SU-DHL-6 (cell line): ENCODE measurements around the gene TAX1BP3.

Experiments
- H2AFZ ChIP-seq: fragments of 200-600 bp; sonication (generic); 2 replicates; pipeline ENCODE4 v1.6.1; 2014; ENCODE audit warnings: low read depth, mild to moderate bottlenecking, moderate library complexity, mixed read lengths, antibody characterized with exemption, low read length; ENCODE audit not compliant: severe bottlenecking
- H3F3A ChIP-seq: fragments of 200-600 bp; shearing (Covaris generic); 2 replicates; pipeline ENCODE4 v1.6.0; 2016; ENCODE audit warnings: antibody characterized with exemption, mild to moderate bottlenecking; ENCODE audit not compliant: insufficient read depth
- H3K27ac ChIP-seq: fragments of 200-600 bp; sonication (generic); 2 replicates; pipeline ENCODE4 v1.5.1; 2016; ENCODE audit warnings: low read depth, mild to moderate bottlenecking, low read length, moderate library complexity, mixed read lengths
- H3K27me3 ChIP-seq: fragments of 200-600 bp; sonication (generic), shearing (Covaris generic); 2 replicates; pipeline ENCODE4 v1.6.0; 2014; ENCODE audit warnings: mild to moderate bottlenecking, low read length
- H3K36me3 ChIP-seq: fragments of 200-600 bp; sonication (generic); 2 replicates; pipeline ENCODE4 v1.6.1; 2014; ENCODE audit warnings: mild to moderate bottlenecking, low read length, mixed read lengths
- H3K4me2 ChIP-seq: fragments of 300-600, 200-600 bp; shearing (Covaris generic), sonication (generic); 2 replicates; pipeline ENCODE4 v1.6.0; 2014; ENCODE audit warnings: low read length, low read depth, mild to moderate bottlenecking; ENCODE audit not compliant: poor library complexity, severe bottlenecking
- H3K4me3 ChIP-seq: fragments of 200-600 bp; sonication (generic); 2 replicates; pipeline ENCODE4 v1.5.1; 2014; ENCODE audit warnings: antibody characterized with exemption, low read length, mild to moderate bottlenecking, mixed read lengths; ENCODE audit not compliant: insufficient read depth, poor library complexity, severe bottlenecking
- H3K79me2 ChIP-seq: fragments of 200-600 bp; sonication (generic); 2 replicates; pipeline ENCODE4 v1.6.1; 2014; ENCODE audit warnings: mild to moderate bottlenecking, low read length, moderate library complexity; ENCODE audit not compliant: insufficient read depth
- H3K9ac ChIP-seq: fragments of 200-600 bp; sonication (generic); 2 replicates; pipeline ENCODE4 v1.7.0; 2014; ENCODE audit warnings: mild to moderate bottlenecking, low read length
- H3K9me2 ChIP-seq: fragments of 200-600 bp; sonication (generic); replicated peaks from 2 replicates; pipeline ENCODE4 v1.6.1; 2014; ENCODE audit warnings: low read length; ENCODE audit not compliant: insufficient read depth
- H3K9me3 ChIP-seq: fragments of 200-600 bp; sonication (generic); 2 replicates; pipeline ENCODE4 v1.6.1; 2014; ENCODE audit warnings: low read length, mixed read lengths; ENCODE audit not compliant: insufficient read depth
- H4K20me1 ChIP-seq: fragments of 200-600 bp; sonication (generic); 2 replicates; pipeline ENCODE4 v1.6.1; 2014; ENCODE audit warnings: low read depth, mild to moderate bottlenecking, antibody characterized with exemption, low read length, moderate library complexity, mixed read lengths
- CTCF ChIP-seq: fragments of 200-600 bp; sonication (generic); IDR thresholded peaks from one replicate; pipeline ENCODE4 v1.5.1; 2017; ENCODE audit warnings: antibody characterized with exemption, mild to moderate bottlenecking, low read length, moderate library complexity; ENCODE audit not compliant: insufficient read depth, poor library complexity, severe bottlenecking
- EZH2phosphoT487 ChIP-seq: fragments of 200-600 bp; sonication (generic), shearing (Covaris generic); conservative IDR thresholded peaks from 2 replicates; pipeline ENCODE4 v1.6.1; 2018; ENCODE audit warnings: mild to moderate bottlenecking, antibody characterized with exemption, low read length, moderate library complexity, mixed read lengths

The TAX1BP3 gene

GRCh38 chr17:3699951-3700350 is 31.6 kb upstream of the TAX1BP3 start:
- no peak overlapping the region for H3K4me3 ChIP-seq

GRCh38 chr17:3698139-3698538 is 29.8 kb upstream of the TAX1BP3 start:
- Histone ChIP-seq H3K9me3 (no peaks in the 10 kb centered on the region), H3F3A (peaks cover 8% of the 10 kb centered on the region; the same call in 1 of the 2 replicates), H3K27ac (no peak overlapping the region), H3K9ac (no peak overlapping the region), H2AFZ (no peak overlapping the region), H4K20me1 (no peaks in the 10 kb centered on the region), H3K9me2 (no peaks in the 10 kb centered on the region), H3K36me3 (no peaks in the 10 kb centered on the region), H3K79me2 (peaks cover 22% of the 10 kb centered on the region), H3K4me3 (no peak overlapping the region), H3K27me3 (no peaks in the 10 kb centered on the region), H3K4me2 (no peak overlapping the region)
- no peak for TF ChIP-seq CTCF
- TF ChIP-seq EZH2phosphoT487: no peak

More at GRCh38 chr17:3699951-3700350, 31.6 kb upstream of the TAX1BP3 start:
- Histone ChIP-seq H3K36me3 (no peaks in the 10 kb centered on the region), H3K9ac (no peak overlapping the region), H3K4me2 (no peak overlapping the region), H3K79me2 (peaks cover 7% of the 10 kb centered on the region; the same call in 1 of the 2 replicates), H3K27me3 (no peaks in the 10 kb centered on the region), H3K9me2 (no peaks in the 10 kb centered on the region), H2AFZ (no peak overlapping the region), H4K20me1 (no peaks in the 10 kb centered on the region), H3K9me3 (no peaks in the 10 kb centered on the region), H3K27ac (no peak overlapping the region), H3F3A (no peaks in the 10 kb centered on the region)
- TF ChIP-seq EZH2phosphoT487: no peak
- no peak for TF ChIP-seq CTCF

GRCh38 chr17:3697103-3697476 is 28.7 kb upstream of the TAX1BP3 start:
- Histone ChIP-seq H2AFZ (no peak overlapping the region), H3K9me3 (no peaks in the 10 kb centered on the region), H3K36me3 (no peaks in the 10 kb centered on the region), H3K27me3 (no peaks in the 10 kb centered on the region), H3K9me2 (no peaks in the 10 kb centered on the region), H3F3A (peaks cover 13% of the 10 kb centered on the region), H3K27ac (no peak overlapping the region), H3K9ac (no peak overlapping the region), H4K20me1 (no peaks in the 10 kb centered on the region), H3K4me3 (no peak overlapping the region), H3K79me2 (peaks cover 32% of the 10 kb centered on the region), H3K4me2 (no peak overlapping the region)
- TF ChIP-seq CTCF (no peak), EZH2phosphoT487 (no peak)
